D721Med (cell line): ENCODE results near the gene GLYATL1.

ENCODE experiments used
- DNase-seq: peaks from one replicate; pipeline ENCODE4 v3.0.0; 2011; ENCODE audit warnings: low spot score; ENCODE audit not compliant: insufficient read length
- FAIRE-seq: peaks from 2 replicates; lab custom pipeline; 2011; peaks lifted over from hg19 to GRCh38; lab: Jason Lieb, UNC
- CTCF ChIP-seq: IDR thresholded peaks from 2 replicates; pipeline ENCODE4 v1.5.1; 2012; ENCODE audit warnings: mild to moderate bottlenecking, control low read depth; ENCODE audit not compliant: insufficient read depth; ENCODE audit errors: missing control alignments

GLYATL1 gene

GRCh38 chr11:58926251-58926650 lies 13.0 kb upstream of the GLYATL1 start:
- no peak for TF ChIP-seq CTCF
- no peak for FAIRE-seq
- no peak for DNase-seq

- TF ChIP-seq CTCF, result no peak
- no peak for FAIRE-seq
- DNase-seq, result no peak
These were observed 12.6 kb upstream of the GLYATL1 start for GRCh38 chr11:58926695-58927094.

- no peak for DNase-seq
- TF ChIP-seq CTCF, result no peak
- FAIRE-seq, result no peak
These were observed 11.7 kb upstream of the GLYATL1 start for GRCh38 chr11:58927393-58928106.

- TF ChIP-seq CTCF, result no peak
- FAIRE-seq, result no peak
These were observed 11.2 kb upstream of the GLYATL1 start for GRCh38 chr11:58928107-58928499.

GRCh38 chr11:58928691-58929090 lies 10.6 kb upstream of the GLYATL1 start:
- no peak for FAIRE-seq

More at GRCh38 chr11:58928107-58928499, 11.2 kb upstream of the GLYATL1 start:
- DNase-seq, result no peak

GRCh38 chr11:58930926-58931325 lies 8.4 kb upstream of the GLYATL1 start:
- DNase-seq, result no peak
- TF ChIP-seq CTCF, result no peak
- FAIRE-seq, result no peak

More at GRCh38 chr11:58928691-58929090, 10.6 kb upstream of the GLYATL1 start:
- DNase-seq, result no peak
- no peak for TF ChIP-seq CTCF

- no peak for TF ChIP-seq CTCF
- DNase-seq (no peak), FAIRE-seq (no peak)
These were observed 5.6 kb upstream of the GLYATL1 start for GRCh38 chr11:58933661-58934060.
